ENCODE data around the gene PRKCA. TPM values are rescaled to one million over a fixed set of nuclear protein-coding genes. Genes with fewer than 3 reads are reported as not detected.
"Not testable (repeated sequence)": the region's sequence is repeated elsewhere in the genome, so short reads cannot be mapped to it uniquely, and the experiment has no call there.

The PRKCA gene
- total RNA-seq, 1 experiment from 2014 or later = 29.6 TPM

DNA sequence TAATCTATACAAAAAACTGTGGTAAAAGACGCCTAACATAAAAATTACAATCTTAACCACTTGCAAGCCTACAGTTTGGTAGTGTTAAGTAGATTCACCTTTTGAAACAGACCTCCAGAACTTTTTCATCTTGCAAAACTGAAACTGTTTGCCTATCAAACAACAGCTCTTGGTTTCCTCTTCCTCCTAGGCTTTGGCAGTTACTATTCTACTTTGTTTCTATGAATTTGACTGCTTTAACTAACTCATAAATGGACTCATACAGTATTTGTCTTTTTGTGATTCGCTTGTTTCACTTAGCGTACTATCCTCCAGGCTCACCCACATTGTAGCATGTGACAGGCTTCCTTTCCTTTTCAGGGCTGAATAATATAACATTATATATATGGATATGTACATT lies 97.0 kb downstream of the PRKCA start:
- H3K4me3 ChIP-seq (ENCODE audit: low read depth, low read length) = no peak overlapping the region
- H3K4me1 Mint-ChIP-seq (ENCODE audit: low read depth, unreplicated experiment) = no peaks in the 10 kb centered on the region
- H3K27ac Mint-ChIP-seq (ENCODE audit: unreplicated experiment) = no peak overlapping the region
- no peak overlapping the region for H3K4me3 Mint-ChIP-seq (ENCODE audit: unreplicated experiment)
- CTCF ChIA-PET = no interaction called here
- H3K9me3 ChIP-seq = no peaks in the 10 kb centered on the region; the same call in 1 of the 2 replicates
- H3K4me1 ChIP-seq = no peaks in the 10 kb centered on the region; the same call in 1 of the 2 replicates
- H3K36me3 ChIP-seq (ENCODE audit: control insufficient read depth, insufficient read depth, low read length) = no peaks in the 10 kb centered on the region
- no peak for DNase-seq
- no TSS peak for BruUV-seq (replicated peaks)
- no peaks in the 10 kb centered on the region for H3K27me3 Mint-ChIP-seq (ENCODE audit: insufficient read depth, unreplicated experiment)
- peaks cover 10% of the 10 kb centered on the region for H3K9me3 Mint-ChIP-seq (ENCODE audit: unreplicated experiment)
- TF ChIP-seq, protein P1, sequence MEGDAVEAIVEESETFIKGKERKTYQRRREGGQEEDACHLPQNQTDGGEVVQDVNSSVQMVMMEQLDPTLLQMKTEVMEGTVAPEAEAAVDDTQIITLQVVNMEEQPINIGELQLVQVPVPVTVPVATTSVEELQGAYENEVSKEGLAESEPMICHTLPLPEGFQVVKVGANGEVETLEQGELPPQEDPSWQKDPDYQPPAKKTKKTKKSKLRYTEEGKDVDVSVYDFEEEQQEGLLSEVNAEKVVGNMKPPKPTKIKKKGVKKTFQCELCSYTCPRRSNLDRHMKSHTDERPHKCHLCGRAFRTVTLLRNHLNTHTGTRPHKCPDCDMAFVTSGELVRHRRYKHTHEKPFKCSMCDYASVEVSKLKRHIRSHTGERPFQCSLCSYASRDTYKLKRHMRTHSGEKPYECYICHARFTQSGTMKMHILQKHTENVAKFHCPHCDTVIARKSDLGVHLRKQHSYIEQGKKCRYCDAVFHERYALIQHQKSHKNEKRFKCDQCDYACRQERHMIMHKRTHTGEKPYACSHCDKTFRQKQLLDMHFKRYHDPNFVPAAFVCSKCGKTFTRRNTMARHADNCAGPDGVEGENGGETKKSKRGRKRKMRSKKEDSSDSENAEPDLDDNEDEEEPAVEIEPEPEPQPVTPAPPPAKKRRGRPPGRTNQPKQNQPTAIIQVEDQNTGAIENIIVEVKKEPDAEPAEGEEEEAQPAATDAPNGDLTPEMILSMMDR (IDR thresholded peaks at IDR 0.05; ENCODE audit: insufficient read depth in 1 of 2, low read depth in 1 of 2, low read length in 1 of 2, severe bottlenecking in 1 of 2, unreplicated experiment in 1 of 2) = no peak
- no peaks in the 10 kb centered on the region for H3K36me3 Mint-ChIP-seq (ENCODE audit: insufficient read depth, unreplicated experiment)
- intact Hi-C loops (cut with micrococcal nuclease; ENCODE audit: unreplicated experiment) = no loop called here
- POLR2A ChIA-PET = no interaction called here
- H3K27me3 ChIP-seq (replicated peaks; ENCODE audit: control insufficient read depth, insufficient read depth, low read length) = no peaks in the 10 kb centered on the region

DNA sequence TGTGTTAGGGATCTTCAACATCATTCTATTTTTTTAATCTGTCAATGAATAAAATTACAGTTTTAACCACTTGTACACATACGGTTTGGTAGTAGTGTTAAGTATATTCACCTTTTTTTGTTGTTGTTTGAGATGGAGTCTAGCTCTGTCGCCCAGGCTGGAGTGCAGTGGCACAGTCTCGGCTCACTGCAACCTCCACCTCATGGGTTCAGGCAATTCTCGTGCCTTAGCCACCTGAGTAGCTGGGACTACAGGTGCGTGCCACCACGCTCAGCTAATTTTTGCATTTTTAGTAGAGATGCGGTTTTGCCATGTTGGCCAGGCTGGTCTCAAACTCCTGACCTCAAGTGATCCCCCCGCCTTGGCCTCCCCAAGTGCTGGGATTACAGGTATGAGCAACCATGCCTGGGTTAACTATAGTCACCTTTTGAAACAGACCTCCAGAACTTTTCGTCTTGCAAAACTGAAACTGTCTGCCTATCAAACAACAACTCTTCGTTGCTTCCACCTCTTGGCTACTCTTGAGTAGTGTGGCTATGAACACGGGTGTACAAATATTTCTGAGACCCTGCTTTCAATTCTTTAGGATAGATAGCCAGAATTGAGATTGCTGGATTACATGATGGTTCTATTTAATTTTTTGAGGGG lies 97.8 kb downstream of the PRKCA start:
- H3K27me3 Mint-ChIP-seq (ENCODE audit: insufficient read depth, unreplicated experiment); DNase-seq; CTCF ChIA-PET; H3K36me3 ChIP-seq (ENCODE audit: control insufficient read depth, insufficient read depth, low read length); BruUV-seq (replicated peaks); H3K9me3 Mint-ChIP-seq (ENCODE audit: unreplicated experiment); POLR2A ChIA-PET; intact Hi-C loops (cut with micrococcal nuclease; ENCODE audit: unreplicated experiment); H3K9me3 ChIP-seq; H3K27me3 ChIP-seq (replicated peaks; ENCODE audit: control insufficient read depth, insufficient read depth, low read length); H3K4me3 Mint-ChIP-seq (ENCODE audit: unreplicated experiment); H3K27ac Mint-ChIP-seq (ENCODE audit: unreplicated experiment); H3K4me1 Mint-ChIP-seq (ENCODE audit: low read depth, unreplicated experiment); H3K4me1 ChIP-seq; H3K36me3 Mint-ChIP-seq (ENCODE audit: insufficient read depth, unreplicated experiment); H3K4me3 ChIP-seq (ENCODE audit: low read depth, low read length): not testable (repeated sequence)

DNA sequence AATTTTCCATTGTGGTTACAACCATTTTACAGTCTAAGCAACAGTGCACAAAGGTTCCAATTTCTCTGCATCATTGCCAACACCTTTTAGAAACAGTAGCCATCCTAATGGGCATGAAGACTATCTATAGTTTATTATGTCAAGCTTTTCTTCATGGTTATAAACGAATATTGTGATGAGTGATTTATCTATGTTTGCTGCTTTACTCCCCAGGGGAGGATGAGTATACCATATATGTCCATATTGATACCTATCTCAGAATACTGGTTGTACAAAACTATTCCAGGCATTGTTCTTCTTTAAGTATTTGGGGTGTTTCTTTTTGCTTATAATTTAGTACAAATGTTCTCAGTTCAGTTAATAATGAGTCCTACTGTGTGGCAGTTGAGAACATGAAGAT lies 98.3 kb downstream of the PRKCA start:
- no peak overlapping the region for H3K27ac Mint-ChIP-seq (ENCODE audit: unreplicated experiment)
- H3K4me3 ChIP-seq (ENCODE audit: low read depth, low read length) = no peak overlapping the region
- H3K9me3 ChIP-seq = no peaks in the 10 kb centered on the region; the same call in 1 of the 2 replicates
- no peak for DNase-seq
- no peaks in the 10 kb centered on the region for H3K4me1 Mint-ChIP-seq (ENCODE audit: low read depth, unreplicated experiment)
- TF ChIP-seq, protein P1 (IDR thresholded peaks at IDR 0.05; ENCODE audit: insufficient read depth in 1 of 2, low read depth in 1 of 2, low read length in 1 of 2, severe bottlenecking in 1 of 2, unreplicated experiment in 1 of 2) = no peak
- H3K36me3 ChIP-seq (ENCODE audit: control insufficient read depth, insufficient read depth, low read length) = no peaks in the 10 kb centered on the region
- no TSS peak for BruUV-seq (replicated peaks)
- H3K9me3 Mint-ChIP-seq (ENCODE audit: unreplicated experiment) = peaks cover 10% of the 10 kb centered on the region
- no peaks in the 10 kb centered on the region; the same call in 1 of the 2 replicates for H3K4me1 ChIP-seq
- no peaks in the 10 kb centered on the region for H3K27me3 ChIP-seq (replicated peaks; ENCODE audit: control insufficient read depth, insufficient read depth, low read length)
- no peak overlapping the region for H3K4me3 Mint-ChIP-seq (ENCODE audit: unreplicated experiment)
- no peaks in the 10 kb centered on the region for H3K27me3 Mint-ChIP-seq (ENCODE audit: insufficient read depth, unreplicated experiment)
- intact Hi-C loops (cut with micrococcal nuclease; ENCODE audit: unreplicated experiment) = no loop called here
- ChIA-PET CTCF (no interaction called here), POLR2A (no interaction called here)
- no peaks in the 10 kb centered on the region for H3K36me3 Mint-ChIP-seq (ENCODE audit: insufficient read depth, unreplicated experiment)

Measured in Caco-2 (cell line).